Measurements from ENCODE around the gene SERPINB12. TPM values are rescaled to one million over a fixed set of nuclear protein-coding genes. Genes with fewer than 3 reads are reported as not detected.

Gene SERPINB12
- total RNA-seq, 1 donor from 2014 or later = not detected

DNA sequence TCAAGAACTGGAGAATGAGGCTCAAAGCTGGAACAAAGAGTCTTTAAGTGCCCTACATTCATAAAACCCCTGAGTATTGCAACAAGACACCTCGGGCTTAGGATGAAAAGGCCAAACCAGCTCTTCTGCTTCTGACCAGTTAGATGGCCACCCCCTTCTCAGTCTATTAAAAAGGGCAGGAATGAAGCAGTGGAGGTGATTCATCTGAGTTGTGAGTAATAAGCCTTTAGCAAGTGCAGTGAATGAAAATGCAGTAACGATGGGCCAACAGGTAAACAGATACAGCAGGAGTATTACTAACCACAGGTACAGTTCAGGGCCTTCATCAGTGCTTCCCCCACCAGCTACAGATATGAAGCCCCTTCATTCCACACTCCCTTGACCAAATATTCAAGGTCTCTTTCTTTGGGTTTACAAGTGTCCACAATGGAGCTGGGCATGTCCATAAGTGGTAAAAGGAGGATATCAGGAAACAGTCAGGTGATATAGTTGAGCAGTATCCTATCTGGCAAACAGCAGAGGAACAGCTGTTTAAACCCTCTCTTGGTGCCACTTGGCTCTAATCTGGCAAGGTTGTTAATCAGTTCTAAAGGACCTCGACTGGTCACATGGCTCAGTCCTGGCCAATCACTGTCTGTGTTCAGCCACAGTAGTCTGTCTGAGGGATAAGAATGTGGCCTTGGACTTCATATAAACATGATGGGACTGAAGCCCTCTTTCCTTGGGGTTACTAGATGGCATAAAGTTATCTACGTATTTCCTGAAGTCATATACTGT is 62.8 kb downstream of the SERPINB12 start:
- no peaks in the 10 kb centered on the region for H3K4me1 ChIP-seq
- H3K9ac ChIP-seq = no peak overlapping the region
- H3K4me3 Mint-ChIP-seq = no peak overlapping the region
- no peak overlapping the region for H3K27ac Mint-ChIP-seq
- no peaks in the 10 kb centered on the region for H3K36me3 ChIP-seq
- no peaks in the 10 kb centered on the region for H4K20me1 ChIP-seq (ENCODE audit: low read depth)
- no peaks in the 10 kb centered on the region for H3K9me3 Mint-ChIP-seq
- no peaks in the 10 kb centered on the region for H3K79me2 ChIP-seq (ENCODE audit: low read depth)
- H2AFZ ChIP-seq (replicated peaks) = no peak overlapping the region
- no peak for DNase-seq (ENCODE audit: low spot score)
- no peaks in the 10 kb centered on the region for H3K4me1 Mint-ChIP-seq
- no peaks in the 10 kb centered on the region for H3K27me3 Mint-ChIP-seq (ENCODE audit: insufficient read depth, low read depth)
- TF ChIP-seq EZH2phosphoT487 (IDR thresholded peaks at IDR 0.05) (no peak), EZH2 (IDR thresholded peaks at IDR 0.05) (no peak)
- TF ChIP-seq, protein P1, sequence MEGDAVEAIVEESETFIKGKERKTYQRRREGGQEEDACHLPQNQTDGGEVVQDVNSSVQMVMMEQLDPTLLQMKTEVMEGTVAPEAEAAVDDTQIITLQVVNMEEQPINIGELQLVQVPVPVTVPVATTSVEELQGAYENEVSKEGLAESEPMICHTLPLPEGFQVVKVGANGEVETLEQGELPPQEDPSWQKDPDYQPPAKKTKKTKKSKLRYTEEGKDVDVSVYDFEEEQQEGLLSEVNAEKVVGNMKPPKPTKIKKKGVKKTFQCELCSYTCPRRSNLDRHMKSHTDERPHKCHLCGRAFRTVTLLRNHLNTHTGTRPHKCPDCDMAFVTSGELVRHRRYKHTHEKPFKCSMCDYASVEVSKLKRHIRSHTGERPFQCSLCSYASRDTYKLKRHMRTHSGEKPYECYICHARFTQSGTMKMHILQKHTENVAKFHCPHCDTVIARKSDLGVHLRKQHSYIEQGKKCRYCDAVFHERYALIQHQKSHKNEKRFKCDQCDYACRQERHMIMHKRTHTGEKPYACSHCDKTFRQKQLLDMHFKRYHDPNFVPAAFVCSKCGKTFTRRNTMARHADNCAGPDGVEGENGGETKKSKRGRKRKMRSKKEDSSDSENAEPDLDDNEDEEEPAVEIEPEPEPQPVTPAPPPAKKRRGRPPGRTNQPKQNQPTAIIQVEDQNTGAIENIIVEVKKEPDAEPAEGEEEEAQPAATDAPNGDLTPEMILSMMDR (IDR thresholded peaks at IDR 0.05) = no peak
- no peaks in the 10 kb centered on the region for H3F3A ChIP-seq (ENCODE audit: low read depth)
- no peaks in the 10 kb centered on the region for H3K36me3 Mint-ChIP-seq
- no peaks in the 10 kb centered on the region for H3K9me3 ChIP-seq (ENCODE audit: low read depth)
- H3K27ac ChIP-seq = no peak overlapping the region
- no peaks in the 10 kb centered on the region for H3K27me3 ChIP-seq
- H3K4me3 ChIP-seq = no peak overlapping the region
- no peak overlapping the region for H3K4me2 ChIP-seq

DNA sequence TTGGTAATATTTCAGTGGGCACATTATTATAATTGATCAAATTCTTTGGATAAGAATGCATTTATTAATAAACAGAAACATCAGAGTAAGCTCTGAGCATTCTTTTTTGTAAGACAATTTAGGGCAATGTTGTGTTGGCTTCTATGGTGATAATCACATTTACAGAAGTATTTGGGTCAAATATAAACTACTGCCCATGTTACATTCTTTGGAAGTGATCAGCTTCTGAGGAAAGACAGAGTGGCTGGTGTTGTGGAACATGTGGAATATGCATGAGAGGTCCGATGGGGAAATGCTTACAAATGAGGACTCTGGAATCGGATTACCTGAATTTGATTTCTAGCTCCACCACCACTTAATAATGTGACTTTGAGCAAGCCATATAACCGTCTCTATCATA is 64.4 kb downstream of the SERPINB12 start:
- Histone ChIP-seq H3K79me2 (ENCODE audit: low read depth) (no peaks in the 10 kb centered on the region), H3K9ac (no peak overlapping the region), H3F3A (ENCODE audit: low read depth) (no peaks in the 10 kb centered on the region), H4K20me1 (ENCODE audit: low read depth) (no peaks in the 10 kb centered on the region), H3K36me3 (no peaks in the 10 kb centered on the region), H3K27me3 (no peaks in the 10 kb centered on the region), H3K4me3 (no peak overlapping the region), H2AFZ (replicated peaks) (no peak overlapping the region), H3K27ac (no peak overlapping the region), H3K4me1 (no peaks in the 10 kb centered on the region), H3K9me3 (ENCODE audit: low read depth) (no peaks in the 10 kb centered on the region), H3K4me2 (no peak overlapping the region)
- Mint-ChIP-seq H3K4me1 (no peaks in the 10 kb centered on the region), H3K4me3 (no peak overlapping the region), H3K27me3 (ENCODE audit: insufficient read depth, low read depth) (peaks cover 4% of the 10 kb centered on the region), H3K9me3 (no peaks in the 10 kb centered on the region), H3K36me3 (no peaks in the 10 kb centered on the region), H3K27ac (no peak overlapping the region)
- TF ChIP-seq EZH2 (IDR thresholded peaks at IDR 0.05) = no peak
- TF ChIP-seq, protein P1 (IDR thresholded peaks at IDR 0.05) = no peak
- DNase-seq (ENCODE audit: low spot score) = no peak

DNA sequence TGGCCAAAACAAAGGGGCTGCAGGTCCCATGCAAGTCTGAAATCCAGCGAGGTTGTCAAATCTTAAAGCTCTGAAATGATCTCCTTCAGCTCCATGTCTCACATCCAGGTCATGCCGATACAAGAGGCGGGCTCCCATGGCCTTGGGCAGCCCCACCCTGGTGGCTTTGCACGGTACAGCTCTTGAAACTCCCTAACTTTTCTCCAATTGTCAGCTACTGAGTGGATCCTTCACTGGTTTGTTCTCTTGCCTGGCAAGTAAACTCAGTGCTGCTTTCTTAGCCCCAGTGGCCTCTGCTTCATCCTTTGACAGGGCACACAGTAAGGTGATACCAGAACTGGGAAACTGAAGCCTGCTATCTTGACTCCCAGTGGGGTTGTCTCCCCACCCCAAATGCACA is 71.3 kb downstream of the SERPINB12 start:
- Mint-ChIP-seq H3K9me3 (no peaks in the 10 kb centered on the region), H3K4me1 (no peaks in the 10 kb centered on the region), H3K27ac (no peak overlapping the region), H3K4me3 (no peak overlapping the region), H3K27me3 (ENCODE audit: insufficient read depth, low read depth) (peaks cover 4% of the 10 kb centered on the region), H3K36me3 (no peaks in the 10 kb centered on the region)
- H3K27me3 ChIP-seq = no peaks in the 10 kb centered on the region
- no peak overlapping the region for H3K4me3 ChIP-seq
- no peak for DNase-seq (ENCODE audit: low spot score)
- H2AFZ ChIP-seq (replicated peaks) = no peak overlapping the region
- H3K4me2 ChIP-seq = no peak overlapping the region
- H3K9me3 ChIP-seq (ENCODE audit: low read depth) = no peaks in the 10 kb centered on the region
- no peaks in the 10 kb centered on the region for H4K20me1 ChIP-seq (ENCODE audit: low read depth)
- H3K9ac ChIP-seq = no peak overlapping the region
- H3K4me1 ChIP-seq = no peaks in the 10 kb centered on the region
- no peaks in the 10 kb centered on the region for H3K36me3 ChIP-seq
- no peaks in the 10 kb centered on the region for H3K79me2 ChIP-seq (ENCODE audit: low read depth)
- no peak for TF ChIP-seq EZH2 (IDR thresholded peaks at IDR 0.05)
- TF ChIP-seq, protein P1 (IDR thresholded peaks at IDR 0.05) = no peak
- TF ChIP-seq EZH2phosphoT487 (IDR thresholded peaks at IDR 0.05) = no peak
- no peaks in the 10 kb centered on the region for H3F3A ChIP-seq (ENCODE audit: low read depth)
- H3K27ac ChIP-seq = no peak overlapping the region

All from neural progenitor cell (in vitro differentiated cells).